Activated CD4-positive, alpha-beta T cell treated with anti-CD3 and anti-CD28 coated beads, Interleukin-2, amount 50 U/mL, for 24 hours (primary cell): Measurements from ENCODE around the gene AP5S1.

Source experiments
- DNase-seq, 2 donors: peaks; one replicate each; pipeline ENCODE4 v3.0.0-alpha.2; 2020; ENCODE audit warnings: low read depth in 1 of 2, low spot score in 1 of 2

AP5S1 gene

GRCh38 chr20:3820048-3820900, at the start of gene AP5S1:
TSS of gene AP5S1 (plus strand) at chr20:3820547. CDS start at chr20:3822118, 1,571 bp downstream.
- DNase-seq: peak; percentile 83 to 86

GRCh38 chr20:3771552-3772058, 48.7 kb upstream of the AP5S1 start:
- no peak for DNase-seq

GRCh38 chr20:3775457-3776108, 44.8 kb upstream of the AP5S1 start:
- no peak for DNase-seq

- no peak for DNase-seq
Observed at GRCh38 chr20:3777381-3777715, 43.0 kb upstream of the AP5S1 start.

GRCh38 chr20:3777716-3778629, 42.4 kb upstream of the AP5S1 start:
- no peak for DNase-seq

- DNase-seq: no peak
Observed at GRCh38 chr20:3778976-3779375, 41.4 kb upstream of the AP5S1 start.

- DNase-seq: peak in 1 of 2 donors; percentile 46
Observed at GRCh38 chr20:3781153-3781910, 39.0 kb upstream of the AP5S1 start, which contains the start of gene SPEF1. TSS of gene SPEF1 (minus strand) at chr20:3781448. CDS start at chr20:3781287, 161 bp downstream.

GRCh38 chr20:3782597-3782996, 37.8 kb upstream of the AP5S1 start:
- DNase-seq: no peak

GRCh38 chr20:3783068-3783489, 37.3 kb upstream of the AP5S1 start:
- DNase-seq: no peak

GRCh38 chr20:3783511-3784195, 36.7 kb upstream of the AP5S1 start:
- no peak for DNase-seq

- DNase-seq: no peak
Observed at GRCh38 chr20:3784216-3784853, 36.0 kb upstream of the AP5S1 start.

- no peak for DNase-seq
Observed at GRCh38 chr20:3784863-3785239, 35.5 kb upstream of the AP5S1 start.

- DNase-seq: no peak
Observed at GRCh38 chr20:3785240-3786125, 34.9 kb upstream of the AP5S1 start.

- no peak for DNase-seq
Observed at GRCh38 chr20:3786126-3786484, 34.2 kb upstream of the AP5S1 start.

GRCh38 chr20:3786665-3787323, 33.6 kb upstream of the AP5S1 start, which contains the start of gene CENPB:
TSS of gene CENPB (minus strand) at chr20:3786740. CDS start at chr20:3786483, 257 bp downstream.
- peak; percentile 80 to 83 for DNase-seq

- no peak for DNase-seq
Observed at GRCh38 chr20:3787324-3788014, 32.9 kb upstream of the AP5S1 start.

GRCh38 chr20:3788685-3789155, 31.6 kb upstream of the AP5S1 start:
- no peak for DNase-seq
